ENCODE results near the gene PHACTR1. TPM values are rescaled to one million over a fixed set of nuclear protein-coding genes. Genes with fewer than 3 reads are reported as not detected.

PHACTR1 gene
- total RNA-seq, 2 experiments from 2014 or later: 1.3 to 2.3 TPM

GRCh38 chr6:12710921-12711320, 5.6 kb upstream of the PHACTR1 start:
- H3K27ac Mint-ChIP-seq: no peak overlapping the region
- H3K4me1 Mint-ChIP-seq (ENCODE audit: low read depth): no peaks in the 10 kb centered on the region
- no peak for DNase-seq

DNA sequence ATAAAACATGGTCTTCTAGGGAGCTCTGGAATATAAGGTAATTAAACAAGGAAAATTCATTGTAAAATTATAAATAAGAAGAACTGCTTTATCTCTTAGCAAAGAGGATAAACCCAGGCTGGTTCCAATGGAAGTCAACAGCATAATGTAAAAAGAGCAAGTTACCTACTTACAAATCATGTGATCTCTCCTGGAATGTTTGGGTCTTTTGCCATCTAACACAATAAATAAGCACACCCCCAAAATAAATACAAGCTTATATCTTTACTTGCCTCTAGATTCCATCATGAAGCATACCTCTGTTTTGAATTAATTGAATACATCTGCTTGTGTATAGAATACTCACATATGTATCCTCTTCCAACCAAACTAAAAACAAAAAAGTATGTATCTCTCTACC, 2.5 kb upstream of the PHACTR1 start:
- DNase-seq: no peak
- H3K9me3 ChIP-seq (ENCODE audit: control insufficient read depth in 1 of 2, insufficient read depth in 1 of 2, low read length in 2 of 2): no peaks in the 10 kb centered on the region
- TF ChIP-seq, protein P1, sequence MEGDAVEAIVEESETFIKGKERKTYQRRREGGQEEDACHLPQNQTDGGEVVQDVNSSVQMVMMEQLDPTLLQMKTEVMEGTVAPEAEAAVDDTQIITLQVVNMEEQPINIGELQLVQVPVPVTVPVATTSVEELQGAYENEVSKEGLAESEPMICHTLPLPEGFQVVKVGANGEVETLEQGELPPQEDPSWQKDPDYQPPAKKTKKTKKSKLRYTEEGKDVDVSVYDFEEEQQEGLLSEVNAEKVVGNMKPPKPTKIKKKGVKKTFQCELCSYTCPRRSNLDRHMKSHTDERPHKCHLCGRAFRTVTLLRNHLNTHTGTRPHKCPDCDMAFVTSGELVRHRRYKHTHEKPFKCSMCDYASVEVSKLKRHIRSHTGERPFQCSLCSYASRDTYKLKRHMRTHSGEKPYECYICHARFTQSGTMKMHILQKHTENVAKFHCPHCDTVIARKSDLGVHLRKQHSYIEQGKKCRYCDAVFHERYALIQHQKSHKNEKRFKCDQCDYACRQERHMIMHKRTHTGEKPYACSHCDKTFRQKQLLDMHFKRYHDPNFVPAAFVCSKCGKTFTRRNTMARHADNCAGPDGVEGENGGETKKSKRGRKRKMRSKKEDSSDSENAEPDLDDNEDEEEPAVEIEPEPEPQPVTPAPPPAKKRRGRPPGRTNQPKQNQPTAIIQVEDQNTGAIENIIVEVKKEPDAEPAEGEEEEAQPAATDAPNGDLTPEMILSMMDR (IDR thresholded peaks at IDR 0.05): no peak
- intact Hi-C loops (cut with DNase I, micrococcal nuclease): no loop called here
- Mint-ChIP-seq H3K4me1 (ENCODE audit: low read depth) (no peaks in the 10 kb centered on the region), H3K27me3 (peaks cover 36% of the 10 kb centered on the region), H3K36me3 (ENCODE audit: low read depth) (no peaks in the 10 kb centered on the region), H3K9me3 (no peaks in the 10 kb centered on the region), H3K27ac (no peak overlapping the region), H3K4me3 (no peak overlapping the region)
- POLR2A ChIA-PET: no interaction called here
- no peak for ATAC-seq (ENCODE audit: poor library complexity)
- CTCF ChIA-PET: no interaction called here
- no peak overlapping the region for H3K4me3 ChIP-seq (ENCODE audit: low read length)
- H3K4me1 ChIP-seq (ENCODE audit: insufficient read depth, low read length): no peaks in the 10 kb centered on the region
- no peaks in the 10 kb centered on the region for H3K36me3 ChIP-seq (ENCODE audit: insufficient read depth, low read length)
- H3K27ac ChIP-seq (ENCODE audit: low read depth in 1 of 2, low read length in 2 of 2): no peak overlapping the region
- peaks cover 0 to 5% of the 10 kb centered on the region in 2 experiments for H3K27me3 ChIP-seq (ENCODE audit: control insufficient read depth in 1 of 2, insufficient read depth in 2 of 2, low read length in 2 of 2)

More at GRCh38 chr6:12710921-12711320, 5.6 kb upstream of the PHACTR1 start:
- Histone ChIP-seq H3K27ac (ENCODE audit: low read depth in 1 of 2, low read length in 2 of 2) (no peak overlapping the region), H3K4me3 (ENCODE audit: low read length) (no peak overlapping the region), H3K4me1 (ENCODE audit: insufficient read depth, low read length) (no peaks in the 10 kb centered on the region), H3K27me3 (ENCODE audit: control insufficient read depth in 1 of 2, insufficient read depth in 2 of 2, low read length in 2 of 2) (peaks cover 0 to 6% of the 10 kb centered on the region in 2 experiments), H3K9me3 (ENCODE audit: control insufficient read depth in 1 of 2, insufficient read depth in 1 of 2, low read length in 2 of 2) (no peaks in the 10 kb centered on the region), H3K36me3 (ENCODE audit: insufficient read depth, low read length) (no peaks in the 10 kb centered on the region)
- ChIA-PET POLR2A (no interaction called here), CTCF (no interaction called here)
- H3K9me3 Mint-ChIP-seq: no peaks in the 10 kb centered on the region
- H3K36me3 Mint-ChIP-seq (ENCODE audit: low read depth): no peaks in the 10 kb centered on the region
- H3K4me3 Mint-ChIP-seq: no peak overlapping the region
- ATAC-seq (ENCODE audit: poor library complexity): no peak
- intact Hi-C loops (cut with DNase I, micrococcal nuclease): no loop called here
- H3K27me3 Mint-ChIP-seq: peaks cover 21% of the 10 kb centered on the region
- TF ChIP-seq, protein P1 (IDR thresholded peaks at IDR 0.05): no peak

DNA sequence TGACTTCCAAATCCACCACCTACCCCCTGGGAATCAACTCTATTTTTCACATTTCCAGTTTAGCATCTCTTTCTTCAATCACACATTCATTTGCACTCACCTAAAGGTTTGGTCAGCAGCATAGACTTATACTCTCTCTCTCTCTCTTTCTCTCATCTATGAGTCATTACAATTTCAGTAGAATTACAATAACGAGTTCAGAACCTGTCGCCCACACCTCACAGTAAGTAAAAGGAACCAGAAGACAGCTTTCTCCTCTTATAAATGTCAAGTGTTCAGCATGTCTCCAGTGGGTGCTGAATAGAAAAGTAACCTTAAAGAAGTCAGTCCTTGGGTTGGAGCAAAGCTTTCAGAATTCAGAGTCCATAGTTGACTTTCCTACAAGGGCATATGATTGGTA, 1.1 kb upstream of the PHACTR1 start:
- DNase-seq: no peak
- ChIA-PET POLR2A (no interaction called here), CTCF (no interaction called here)
- H3K9me3 ChIP-seq (ENCODE audit: control insufficient read depth in 1 of 2, insufficient read depth in 1 of 2, low read length in 2 of 2): no peaks in the 10 kb centered on the region
- H3K4me3 Mint-ChIP-seq: no peak overlapping the region
- TF ChIP-seq, protein P1 (IDR thresholded peaks at IDR 0.05): no peak
- no peaks in the 10 kb centered on the region for H3K4me1 Mint-ChIP-seq (ENCODE audit: low read depth)
- no peak overlapping the region for H3K27ac Mint-ChIP-seq
- ATAC-seq (ENCODE audit: poor library complexity): no peak
- no peaks in the 10 kb centered on the region for H3K36me3 Mint-ChIP-seq (ENCODE audit: low read depth)
- no peak overlapping the region for H3K4me3 ChIP-seq (ENCODE audit: low read length)
- no peaks in the 10 kb centered on the region for H3K4me1 ChIP-seq (ENCODE audit: insufficient read depth, low read length)
- no peak overlapping the region for H3K27ac ChIP-seq (ENCODE audit: low read depth in 1 of 2, low read length in 2 of 2)
- H3K36me3 ChIP-seq (ENCODE audit: insufficient read depth, low read length): no peaks in the 10 kb centered on the region
- H3K27me3 ChIP-seq (ENCODE audit: control insufficient read depth in 1 of 2, insufficient read depth in 2 of 2, low read length in 2 of 2): peaks cover 0 to 9% of the 10 kb centered on the region in 2 experiments
- peaks cover 44% of the 10 kb centered on the region for H3K27me3 Mint-ChIP-seq
- H3K9me3 Mint-ChIP-seq: no peaks in the 10 kb centered on the region
- intact Hi-C loops (cut with DNase I, micrococcal nuclease): no loop called here

All from CD4-positive, alpha-beta T cell (primary cell).